Transverse colon (tissue), 4 donors: ENCODE data around the gene UIMC1. TPM values are rescaled to one million over a fixed set of nuclear protein-coding genes. Genes with fewer than 3 reads are reported as not detected.

Experiments used
- DNase-seq: peaks from one replicate; pipeline ENCODE4 v3.0.0-alpha.2; 2019
- H3K27ac ChIP-seq, 4 donors: fragments of 200-600 bp; sonication (generic); 2 replicates each; pipeline ENCODE4 v1.5.1; 2016 to 2018; ENCODE audit warnings: inconsistent platforms in 4 of 4
- H3K27me3 ChIP-seq: fragments of 200-600 bp; sonication (generic); 2 replicates; pipeline ENCODE4 v1.5.1; 2017; ENCODE audit warnings: inconsistent platforms
- H3K36me3 ChIP-seq, 4 donors: fragments of 200-600 bp; sonication (generic); 2 replicates each; pipeline ENCODE4 v1.5.1; 2017 to 2019; ENCODE audit warnings: inconsistent platforms in 4 of 4
- H3K4me1 ChIP-seq, 4 donors: fragments of 200-600 bp; sonication (generic); 2 replicates each; pipeline ENCODE4 v1.5.1; 2017 to 2020; ENCODE audit warnings: inconsistent platforms in 4 of 4
- H3K4me3 ChIP-seq, 4 donors: fragments of 200-600 bp; sonication (generic); 1 replicate in 1 of 4; 2 replicates in 3 of 4; pipeline versions ENCODE4 v1.5.1 to v1.6.1; 2017 to 2019; ENCODE audit warnings: inconsistent platforms in 4 of 4
- H3K9me3 ChIP-seq, 2 donors: fragments of 200-600 bp; sonication (generic); 2 replicates each; pipeline ENCODE4 v1.5.1; 2017 to 2019; ENCODE audit warnings: inconsistent platforms in 2 of 2
- EP300 ChIP-seq: sonication (generic); formaldehyde crosslinking; IDR thresholded peaks from one replicate; pipeline ENCODE4 v1.6.1; 2017; ENCODE audit warnings: antibody characterized with exemption, low read depth
- POLR2A ChIP-seq: fragments of 450-650 bp; IDR thresholded peaks from one replicate; pipeline ENCODE4 v1.6.1; 2016; ENCODE audit warnings: antibody characterized with exemption, mild to moderate bottlenecking, moderate library complexity
- POLR2AphosphoS5 ChIP-seq, 3 donors: sonication (generic); formaldehyde crosslinking; IDR thresholded peaks; one replicate each; pipeline ENCODE4 v1.6.1; 2016; ENCODE audit warnings: antibody characterized with exemption in 3 of 3
- WGBS, 2 donors: methylation state at CpG; one replicate each; pipeline ENCODE4 v1.1.5; 2018; ENCODE audit warnings: low coverage in 1 of 2; 5-methylcytosine and 5-hydroxymethylcytosine counted together
- in situ Hi-C, 4 donors: fragments of 200-750 bp; cut with MboI; loops; one replicate each; pipeline versions ENCODE4 v1.15.0 to v1.15.1; 2017; ENCODE audit warnings: low sequenced_read_pairs in 3 of 4, low pct_ligation_motif_present in 1 of 4, low pct_unique_long_range_greater_than_20kb in 1 of 4
- intact Hi-C: fragments of 100-400 bp; cut with DNase I; formaldehyde crosslinking; loops from one replicate; pipeline ENCODE4 v1.15.1; 2023; ENCODE audit warnings: low total_unique reads
- total RNA-seq, 4 donors: library from RNA; depleted of rRNA; stranded (reverse); fragments of >200 nt; gene quantifications; one replicate each; pipeline ENCODE4 v1.1.0, GENCODE V29; 2016
- TF ChIP-seq, protein P1 (sequence below), 5 experiments: fragments of 200-600 bp in 3 of 5; fragments of 450-650 bp in 2 of 5; sonication (generic) in 3 of 5; IDR thresholded peaks; 1 replicate in 2 of 5; 2 replicates in 3 of 5; pipeline ENCODE4 v1.5.1; 2016 to 2017; ENCODE audit warnings: antibody characterized with exemption in 5 of 5, inconsistent platforms in 3 of 5, mild to moderate bottlenecking in 2 of 5, moderate library complexity in 1 of 5

Gene UIMC1
- total RNA-seq, 4 donors from 2014 or later = 25.1 to 213 (median 34.6) TPM

DNA sequence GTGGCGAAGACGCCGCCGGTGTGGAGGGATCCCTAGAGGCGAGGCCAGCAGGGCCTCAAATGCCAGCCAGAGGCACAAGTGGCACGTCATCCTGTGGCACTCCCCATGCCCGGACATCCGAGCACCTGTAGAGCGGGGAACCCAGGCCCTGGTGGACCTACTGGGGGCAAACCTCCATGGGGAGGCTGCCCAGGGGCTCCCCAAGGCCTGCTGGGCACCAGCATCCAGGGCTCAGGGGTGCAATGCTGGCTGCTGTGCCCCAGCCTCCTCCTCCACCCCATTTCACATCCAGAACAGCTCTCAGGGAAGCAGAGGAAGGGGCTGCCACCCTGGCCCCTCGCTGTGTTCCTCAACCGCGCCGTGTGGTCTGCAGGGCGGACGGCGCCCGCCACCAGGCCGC, 151.0 kb downstream of the UIMC1 start:
- H3K36me3 ChIP-seq = no peaks in the 10 kb centered on the region
- no peaks in the 10 kb centered on the region for H3K4me1 ChIP-seq
- TF ChIP-seq, protein P1, sequence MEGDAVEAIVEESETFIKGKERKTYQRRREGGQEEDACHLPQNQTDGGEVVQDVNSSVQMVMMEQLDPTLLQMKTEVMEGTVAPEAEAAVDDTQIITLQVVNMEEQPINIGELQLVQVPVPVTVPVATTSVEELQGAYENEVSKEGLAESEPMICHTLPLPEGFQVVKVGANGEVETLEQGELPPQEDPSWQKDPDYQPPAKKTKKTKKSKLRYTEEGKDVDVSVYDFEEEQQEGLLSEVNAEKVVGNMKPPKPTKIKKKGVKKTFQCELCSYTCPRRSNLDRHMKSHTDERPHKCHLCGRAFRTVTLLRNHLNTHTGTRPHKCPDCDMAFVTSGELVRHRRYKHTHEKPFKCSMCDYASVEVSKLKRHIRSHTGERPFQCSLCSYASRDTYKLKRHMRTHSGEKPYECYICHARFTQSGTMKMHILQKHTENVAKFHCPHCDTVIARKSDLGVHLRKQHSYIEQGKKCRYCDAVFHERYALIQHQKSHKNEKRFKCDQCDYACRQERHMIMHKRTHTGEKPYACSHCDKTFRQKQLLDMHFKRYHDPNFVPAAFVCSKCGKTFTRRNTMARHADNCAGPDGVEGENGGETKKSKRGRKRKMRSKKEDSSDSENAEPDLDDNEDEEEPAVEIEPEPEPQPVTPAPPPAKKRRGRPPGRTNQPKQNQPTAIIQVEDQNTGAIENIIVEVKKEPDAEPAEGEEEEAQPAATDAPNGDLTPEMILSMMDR (IDR thresholded peaks at IDR 0.05) = no peak
- TF ChIP-seq EP300 (no peak), POLR2A (no peak), POLR2AphosphoS5 (IDR thresholded peaks at IDR 0.05) (no peak)
- no peaks in the 10 kb centered on the region for H3K9me3 ChIP-seq
- DNase-seq = no peak
- intact Hi-C loops = no loop called here
- in situ Hi-C loops = no loop called here
- peaks cover 6% of the 10 kb centered on the region for H3K27me3 ChIP-seq
- no peak overlapping the region for H3K4me3 ChIP-seq
- no peak overlapping the region for H3K27ac ChIP-seq
- WGBS, 2 donors = 90% methylated on average over 18 of the region's 18 CpGs; no CpG with 5 or more reads in 1 of the 2 donors

Other genes with a start within 250 kb of the UIMC1 start
- gene UNC5A, start 196.2 kb downstream of the UIMC1 start, total RNA-seq = under 1 TPM in 1 of 4 donors, not detected in 3; 0.32 TPM
- 1 to 10 TPM; 2.6 to 6.0 (median 4.7) TPM for gene HK3, start 107.4 kb downstream of the UIMC1 start, total RNA-seq
- 10 to 100 TPM; 10.1 to 19.5 (median 12.6) TPM for gene ZNF346, start 15.9 kb upstream of the UIMC1 start, total RNA-seq
- 10 to 100 TPM; 15.3 to 86.2 (median 22.2) TPM for gene FGFR4, start 80.1 kb upstream of the UIMC1 start, total RNA-seq
- gene NSD1, start 127.0 kb upstream of the UIMC1 start, total RNA-seq = 10 to 100 TPM; 32.6 to 84.9 (median 60.7) TPM